HepG2 (cell line): ENCODE results near the gene MED15. TPM values are rescaled to one million over a fixed set of nuclear protein-coding genes. Genes with fewer than 3 reads are reported as not detected.

Source experiments
- ATAC-seq: fragments of 200-7000 bp; cut with Tn5 transposase; 3 replicates; pipeline ENCODE4 v1.9.1; 2020; ENCODE audit warnings: mild to moderate bottlenecking, moderate library complexity
- BruUV-seq: library from RNA; stranded (reverse); fragments of 400-500 nt; replicated peaks from 2 replicates; lab custom pipeline; 2021; lab: Mats Ljungman, UMichigan
- CTCF ChIA-PET: fragments of 300-600 bp; formaldehyde crosslinking; extraction: SDS; loops from one replicate; lab custom pipeline; 2021; ENCODE audit warnings: low total read pairs, inconsistent platforms, low intra/inter-chr PET ratio; lab: Yijun Ruan, JAX
- POLR2A ChIA-PET: fragments of 350-600 bp; sonication (Branson Sonifier 250); formaldehyde crosslinking; loops from one replicate; lab custom pipeline; 2020; ENCODE audit warnings: antibody characterized with exemption, inconsistent platforms; lab: Yijun Ruan, JAX
- DNase-seq: peaks from one replicate; pipeline ENCODE4 v3.0.0-alpha.2; 2015; ENCODE audit warnings: low spot score
- FAIRE-seq: peaks from 3 replicates; lab custom pipeline; 2011; peaks lifted over from hg19 to GRCh38; lab: Jason Lieb, UNC
- H2AFZ ChIP-seq: one replicate; pipeline ENCODE4 v1.6.1; 2011; ENCODE audit warnings: low read length, inconsistent platforms
- H3K27ac ChIP-seq: fragments of 300-600 bp; 3 replicates; pipeline ENCODE4 v1.8.0; 2011; ENCODE audit warnings: mixed run types, mild to moderate bottlenecking, mixed read lengths, low read length, inconsistent platforms; ENCODE audit not compliant: insufficient read depth; ENCODE audit errors: extremely low read length
- H3K27me3 ChIP-seq, 2 experiments: fragments of 200-600 bp in 1 of 2; 2 replicates in 1 of 2; 3 replicates in 1 of 2; pipeline versions ENCODE4 v1.6.0 to v1.8.0; 2011; ENCODE audit warnings: low read length in 2 of 2, mild to moderate bottlenecking in 2 of 2, moderate library complexity in 2 of 2, inconsistent platforms in 1 of 2; ENCODE audit not compliant: insufficient read depth in 2 of 2, control insufficient read depth in 1 of 2
- H3K36me3 ChIP-seq, 2 experiments: fragments of 200-600 bp in 1 of 2; replicated peaks in 1 of 2; 2 replicates in 1 of 2; 3 replicates in 1 of 2; pipeline versions ENCODE4 v1.5.1 to v1.8.0; 2011; ENCODE audit warnings: low read length in 2 of 2, inconsistent platforms in 1 of 2; ENCODE audit not compliant: insufficient read depth in 2 of 2, control insufficient read depth in 1 of 2
- H3K4me1 ChIP-seq: 2 replicates; pipeline ENCODE4 v1.5.1; 2012; ENCODE audit warnings: low read length, inconsistent platforms; ENCODE audit not compliant: insufficient read depth
- H3K4me2 ChIP-seq: 2 replicates; pipeline ENCODE4 v1.6.0; 2011; ENCODE audit warnings: low read depth, low read length, inconsistent platforms
- H3K4me3 ChIP-seq, 3 experiments: fragments of 200-600 bp in 1 of 3; sonication (generic), shearing (Covaris generic) in 1 of 3; replicated peaks in 1 of 3; 2 replicates each; pipeline ENCODE4 v1.5.1; 2011 to 2016; ENCODE audit warnings: low read length in 3 of 3, inconsistent platforms in 2 of 3, low read depth in 2 of 3, mild to moderate bottlenecking in 2 of 3, control low read depth in 1 of 3, mixed read lengths in 1 of 3; ENCODE audit not compliant: insufficient read depth in 1 of 3
- H3K79me2 ChIP-seq: one replicate; pipeline ENCODE4 v1.6.1; 2011; ENCODE audit warnings: low read length, inconsistent platforms; ENCODE audit not compliant: insufficient read depth
- H3K9ac ChIP-seq: 2 replicates; pipeline ENCODE4 v1.6.0; 2011; ENCODE audit warnings: mild to moderate bottlenecking, low read depth, low read length, inconsistent platforms; ENCODE audit not compliant: insufficient read depth
- H3K9me3 ChIP-seq: 2 replicates; pipeline ENCODE4 v1.5.1; 2012; ENCODE audit warnings: mild to moderate bottlenecking, low read length
- H4K20me1 ChIP-seq: 2 replicates; pipeline ENCODE4 v1.6.0; 2011; ENCODE audit warnings: inconsistent platforms, mild to moderate bottlenecking, low read length, moderate library complexity; ENCODE audit not compliant: insufficient read depth
- BCL3 ChIP-seq: sonication (generic); formaldehyde crosslinking; IDR thresholded peaks from 2 replicates; pipeline ENCODE4 v1.5.1; 2020; ENCODE audit warnings: mild to moderate bottlenecking, missing genetic modification reagents, moderate library complexity
- GMEB2 ChIP-seq: IDR thresholded peaks from 2 replicates; pipeline ENCODE4 v1.6.1; 2016; ENCODE audit warnings: missing biosample characterization, missing genetic modification reagents, low read depth
- HMGXB3 ChIP-seq: sonication (generic); formaldehyde crosslinking; IDR thresholded peaks from 2 replicates; pipeline ENCODE4 v1.4.0; 2020; ENCODE audit warnings: missing genetic modification reagents, borderline replicate concordance
- PHF20 ChIP-seq: sonication (generic); formaldehyde crosslinking; IDR thresholded peaks from 2 replicates; pipeline ENCODE4 v1.5.0; 2020; ENCODE audit warnings: mild to moderate bottlenecking, missing genetic modification reagents
- SUZ12 ChIP-seq: fragments of 150-350 bp; IDR thresholded peaks from 2 replicates; pipeline ENCODE4 v1.6.1; 2014; ENCODE audit warnings: low read depth, low read length
- TMF1 ChIP-seq: sonication (generic); formaldehyde crosslinking; IDR thresholded peaks from 2 replicates; pipeline ENCODE4 v1.8.1; 2022; ENCODE audit warnings: low read depth, missing genetic modification reagents
- USF2 ChIP-seq, 2 experiments: sonication (generic) in 1 of 2; formaldehyde crosslinking in 1 of 2; IDR thresholded peaks; 2 replicates each; pipeline versions ENCODE4 v1.5.1 to v1.6.1; 2011 to 2020; ENCODE audit warnings: borderline replicate concordance in 1 of 2, low read depth in 1 of 2, low read length in 1 of 2, mild to moderate bottlenecking in 1 of 2, missing genetic modification reagents in 1 of 2, moderate library complexity in 1 of 2
- ZNF275 ChIP-seq: sonication (generic); formaldehyde crosslinking; IDR thresholded peaks from 2 replicates; pipeline ENCODE4 v1.8.0; 2022; ENCODE audit warnings: missing genetic modification reagents, mild to moderate bottlenecking, inconsistent platforms, borderline replicate concordance
- ZNF512 ChIP-seq: sonication (generic); formaldehyde crosslinking; IDR thresholded peaks from 2 replicates; pipeline ENCODE4 v1.4.0; 2020; ENCODE audit warnings: mild to moderate bottlenecking, missing genetic modification reagents
- WGBS: methylation state at CpG from one replicate; pipeline ENCODE4 v1.1.6; 2017; ENCODE audit warnings: low lambda C conversion rate; 5-methylcytosine and 5-hydroxymethylcytosine counted together
- in situ Hi-C: cut with HindIII; loops from 2 replicates; pipeline ENCODE4 v1.10.0; 2017; ENCODE audit warnings: low pct_unique_long_range_greater_than_20kb; ENCODE audit not compliant: extremely low pct_ligation_motif_present
- intact Hi-C: fragments of 100-400 bp; cut with micrococcal nuclease; formaldehyde crosslinking; loops from one replicate; pipeline ENCODE4 v1.10.0; 2022; ENCODE audit not compliant: unreplicated experiment
- polyA plus RNA-seq, 8 experiments: library from polyadenylated mRNA; depleted of rRNA in 3 of 8; stranded (reverse) in 7 of 8; unstranded in 1 of 8; fragments of >200 nt; fragmentation: Illumina TruSeq in 4 of 8; extraction: Trizol in 4 of 8; gene quantifications; 2 replicates each; pipeline versions ENCODE4 v1.2.1 to v1.2.3, GENCODE V29; 2011 to 2016; ENCODE audit warnings: low read depth in 4 of 8, missing spikeins in 1 of 8, mixed read lengths in 1 of 8; ENCODE audit not compliant: insufficient read depth in 1 of 8
- total RNA-seq, 5 experiments: library from RNA; depleted of rRNA; stranded (reverse); fragments of >200 nt; fragmentation: Illumina TruSeq; extraction: Trizol; gene quantifications; 2 replicates each; pipeline ENCODE4 v1.2.3, GENCODE V29; 2016; ENCODE audit warnings: low read depth in 1 of 5

Gene MED15
- total and polyA plus RNA-seq, 2 of the 13 experiments (the other 11 are each of a cell fraction or from before 2014, with no cell fraction given), result 14.3 to 27.0 TPM

- no peak for TF ChIP-seq HMGXB3 (CRISPR knock-in tag)
Observed at GRCh38 chr22:20487715-20488114, 19.7 kb upstream of the MED15 start (continued).

GRCh38 chr22:20488946-20489345, 18.5 kb upstream of the MED15 start:
- FAIRE-seq (no peak), DNase-seq (no peak), ATAC-seq (no peak)
- Histone ChIP-seq H3K4me3 (no peak overlapping the region), H3K4me2 (no peak overlapping the region), H2AFZ (no peak overlapping the region), H3K36me3 (peaks cover 2 to 5% of the 10 kb centered on the region in 2 experiments; a peak in 3 of 5 replicates), H4K20me1 (no peaks in the 10 kb centered on the region), H3K4me1 (peaks cover 12% of the 10 kb centered on the region), H3K9ac (no peak overlapping the region), H3K27ac (no peak overlapping the region), H3K79me2 (peaks cover 10% of the 10 kb centered on the region), H3K9me3 (no peaks in the 10 kb centered on the region), H3K27me3 (no peaks in the 10 kb centered on the region)
- WGBS, result 97% methylated on average over 6 of the region's 11 CpGs
- in situ Hi-C loops (no loop called here), intact Hi-C loops (no loop called here)
- ChIA-PET POLR2A (no interaction called here), CTCF (no interaction called here)
- no TSS peak for BruUV-seq
- TF ChIP-seq USF2 (IDR thresholded peaks at IDR 0.05; ENCODE audit: low read depth, low read length) (no peak), USF2 (CRISPR knock-in tag; IDR thresholded peaks at IDR 0.05; ENCODE audit: borderline replicate concordance) (no peak), PHF20 (CRISPR knock-in tag) (no peak), BCL3 (no peak), ZNF512 (CRISPR knock-in tag) (no peak), GMEB2 (CRISPR knock-in tag) (no peak), TMF1 (no peak), ZNF275 (CRISPR knock-in tag) (no peak), SUZ12 (no peak)
